ENCODE measurements around the gene DAP.
"Not testable (repeated sequence)": the region's sequence is repeated elsewhere in the genome, so short reads cannot be mapped to it uniquely, and the experiment has no call there.

DAP gene

GRCh38 chr5:10734037-10734709, 26.9 kb downstream of the DAP start:
- no peak for DNase-seq (ENCODE audit: low read depth)

DNA sequence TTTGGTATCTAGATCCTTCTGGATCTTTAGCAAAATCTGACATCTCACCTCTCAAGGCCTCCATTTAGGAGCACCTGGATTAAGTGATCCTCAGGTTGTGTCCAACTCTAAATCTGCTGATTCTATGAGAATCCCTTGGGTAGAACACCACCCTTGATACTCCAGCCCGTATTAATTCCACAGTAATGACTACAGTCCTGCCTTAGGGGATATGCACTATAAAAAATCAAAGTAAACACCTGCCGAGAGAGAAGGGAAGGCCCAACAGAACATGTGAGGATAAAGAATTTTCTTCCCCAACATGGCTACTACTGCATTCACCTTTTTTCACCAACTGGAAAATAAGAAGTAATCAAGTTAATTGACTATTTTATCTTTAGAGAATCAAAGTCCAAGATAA, 27.6 kb downstream of the DAP start:
- no peak for DNase-seq (ENCODE audit: low read depth)

DNA sequence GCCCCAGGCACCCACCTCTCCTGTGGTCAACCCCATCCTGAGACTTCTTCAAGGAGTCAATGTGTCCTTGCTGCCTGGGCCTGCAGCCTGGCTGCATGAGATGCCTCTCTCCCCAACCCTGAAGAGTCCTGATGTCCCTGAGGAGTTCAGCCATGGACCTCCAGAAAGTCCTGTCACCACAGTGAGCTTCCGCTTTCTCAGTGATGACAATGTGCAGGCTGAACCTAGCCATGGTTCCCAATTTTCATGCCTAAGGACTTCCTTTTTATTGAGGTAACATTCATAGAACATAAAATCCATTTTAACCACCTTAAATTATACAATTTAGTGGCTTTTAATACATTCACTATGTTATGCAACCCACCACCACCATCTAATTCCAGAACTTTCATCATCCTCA, 29.1 kb downstream of the DAP start:
- no peak for DNase-seq (ENCODE audit: low read depth)

DNA sequence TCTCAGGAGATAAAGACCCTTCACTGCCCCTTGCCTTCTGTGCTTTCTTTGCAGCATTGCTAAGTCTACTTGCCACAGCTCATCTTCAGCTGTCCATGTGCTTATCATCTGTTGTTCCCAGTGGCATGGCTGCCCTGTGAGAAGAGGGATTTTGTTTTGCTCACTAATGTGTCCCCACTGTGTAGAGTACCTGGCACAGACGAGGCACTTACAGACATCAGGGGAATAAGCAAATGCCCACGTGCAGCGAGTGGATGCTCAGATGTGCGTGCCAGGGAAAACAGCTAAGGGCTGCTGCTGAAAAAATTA, 31.0 kb downstream of the DAP start:
- DNase-seq (ENCODE audit: low read depth), result no peak

DNA sequence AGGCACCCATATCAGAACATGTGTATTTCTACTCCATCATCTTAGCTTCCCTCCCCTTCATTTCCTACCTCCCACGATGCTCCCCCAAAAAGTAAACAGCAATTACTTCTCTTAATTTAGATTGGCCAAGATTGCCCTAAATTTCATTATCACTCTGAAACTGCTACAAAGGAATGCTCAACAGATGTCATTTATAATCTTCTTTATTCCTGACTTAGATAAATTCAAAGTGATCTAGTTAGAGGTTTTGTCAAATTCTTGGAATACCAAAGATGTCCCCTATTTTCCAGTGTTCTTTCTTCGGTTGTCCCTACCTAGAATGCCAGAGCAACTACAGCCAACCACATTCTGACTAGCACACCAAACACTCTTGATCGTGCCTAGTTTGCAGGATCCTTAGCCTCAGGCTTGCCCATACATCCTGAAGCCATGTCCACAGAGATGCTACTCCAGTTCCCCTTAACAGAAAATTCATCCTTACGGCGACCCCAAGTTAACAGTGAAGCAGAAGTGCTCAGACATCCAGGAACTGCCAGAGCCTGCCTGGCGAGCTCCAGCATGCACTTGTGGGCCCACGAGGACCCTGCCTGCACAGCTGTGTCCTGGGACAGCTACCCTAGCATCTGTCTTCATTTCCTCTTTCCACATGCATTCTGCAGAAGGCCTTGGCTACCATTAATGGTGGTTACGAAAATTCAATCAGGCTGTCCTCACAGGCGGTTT, 31.6 kb downstream of the DAP start:
- DNase-seq (ENCODE audit: low read depth), result no peak

- DNase-seq (ENCODE audit: low read depth), result no peak
Measured at GRCh38 chr5:10728679-10729078, 32.4 kb downstream of the DAP start.

DNA sequence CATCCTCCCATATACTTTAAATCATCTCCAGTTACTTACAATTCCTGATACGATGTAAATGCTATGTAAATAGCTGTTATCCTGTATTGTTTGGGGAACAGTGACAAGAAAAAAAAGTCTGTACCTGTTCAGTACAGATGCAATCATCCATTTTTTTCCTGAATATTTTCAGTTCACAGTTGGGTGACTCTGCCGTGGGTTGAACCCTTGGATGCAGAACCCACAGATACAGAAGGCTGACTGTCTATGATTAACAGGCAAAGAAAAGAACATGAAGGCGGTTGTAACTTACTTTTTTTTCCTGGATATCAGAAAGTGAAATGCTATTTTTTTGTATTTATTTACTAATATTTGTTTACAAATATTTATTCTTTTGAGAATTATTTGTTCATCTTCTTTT, 33.2 kb downstream of the DAP start:
- DNase-seq (ENCODE audit: low read depth), result no peak

GRCh38 chr5:10726913-10727517, 34.0 kb downstream of the DAP start:
- peak; percentile 4 for DNase-seq (ENCODE audit: low read depth)

- no peak for DNase-seq (ENCODE audit: low read depth)
Measured at GRCh38 chr5:10726179-10726912, 34.7 kb downstream of the DAP start.

DNA sequence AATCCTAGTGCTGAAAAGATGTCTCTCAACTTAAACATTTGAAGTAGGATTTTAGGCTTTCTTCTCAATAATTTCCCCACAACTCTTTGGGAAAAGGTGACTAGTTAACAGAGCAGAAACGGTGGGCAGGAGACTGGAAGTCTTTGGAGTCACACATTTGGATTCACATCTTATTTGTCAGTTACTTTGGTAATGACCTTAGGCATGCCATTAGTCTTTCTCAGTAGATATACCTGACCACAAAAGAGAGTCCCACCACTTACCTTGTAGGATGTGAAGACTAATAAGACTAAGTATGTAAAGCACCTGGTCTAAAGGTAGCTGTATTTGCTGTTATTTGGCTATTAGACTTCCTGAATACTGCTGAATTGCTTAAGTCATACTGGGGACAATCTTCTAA, 35.4 kb downstream of the DAP start:
- no peak for DNase-seq (ENCODE audit: low read depth)

DNA sequence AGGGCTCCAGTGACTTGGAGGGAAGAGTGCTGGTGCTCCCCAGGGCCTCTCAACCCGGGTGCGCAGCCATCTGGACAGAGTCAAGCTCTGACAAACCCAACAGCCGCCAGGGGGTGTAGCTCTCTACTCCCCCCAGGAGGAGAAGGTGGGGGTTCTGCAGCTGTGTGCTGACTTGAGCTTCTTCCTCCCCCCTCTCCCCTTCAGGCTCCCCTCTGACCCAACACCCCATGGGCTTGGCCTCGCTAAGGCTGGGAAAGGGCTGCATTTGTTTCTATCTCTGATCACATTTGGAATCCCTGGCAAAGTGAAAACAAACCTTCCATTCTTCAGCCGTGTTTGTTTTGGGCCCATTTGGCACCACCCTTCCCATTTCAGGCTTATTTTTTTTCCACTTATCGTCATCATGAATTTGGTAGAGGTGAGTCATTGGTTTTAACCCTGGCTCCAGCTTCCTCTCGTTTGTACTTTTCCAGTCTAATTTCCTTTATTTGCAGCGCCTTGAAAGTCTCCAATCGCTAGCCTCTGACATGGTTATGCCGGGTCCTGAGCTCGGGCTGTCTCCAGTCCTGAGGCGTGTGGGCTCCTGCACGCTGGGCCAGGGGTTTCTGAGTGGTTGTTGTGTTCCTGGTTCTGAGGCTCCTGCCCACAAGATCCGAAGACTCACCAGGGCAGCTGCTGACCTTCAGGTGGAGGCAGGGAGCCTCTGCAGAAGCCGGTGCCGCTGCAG, 36.1 kb downstream of the DAP start:
- no peak for DNase-seq (ENCODE audit: low read depth)

GRCh38 chr5:10723514-10723913, 37.5 kb downstream of the DAP start:
- DNase-seq (ENCODE audit: low read depth), result no peak

DNA sequence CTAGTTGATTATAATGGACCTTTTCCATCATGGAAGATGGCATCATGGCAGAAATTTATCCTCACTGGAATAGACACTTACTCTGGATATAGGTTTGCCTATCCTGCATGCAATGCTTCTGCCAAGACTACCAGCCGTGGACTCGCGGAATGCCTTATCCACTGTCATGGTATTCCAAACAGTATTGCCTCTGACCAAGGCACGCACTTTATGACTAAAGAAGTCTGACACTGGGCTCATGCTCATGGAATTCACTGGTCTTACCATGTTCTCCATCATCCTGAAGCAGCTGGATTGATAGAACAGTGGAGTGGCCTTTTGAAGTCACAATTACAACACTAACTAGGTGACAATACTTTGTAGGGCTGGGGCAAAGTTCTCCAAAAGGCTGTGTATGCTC, 40.3 kb downstream of the DAP start:
- not testable (repeated sequence) for DNase-seq (ENCODE audit: low read depth)

GRCh38 chr5:10719965-10720364, 41.1 kb downstream of the DAP start:
- no peak for DNase-seq (ENCODE audit: low read depth)

GRCh38 chr5:10718617-10719016, 42.4 kb downstream of the DAP start:
- DNase-seq (ENCODE audit: low read depth), result not testable (repeated sequence)

DNA sequence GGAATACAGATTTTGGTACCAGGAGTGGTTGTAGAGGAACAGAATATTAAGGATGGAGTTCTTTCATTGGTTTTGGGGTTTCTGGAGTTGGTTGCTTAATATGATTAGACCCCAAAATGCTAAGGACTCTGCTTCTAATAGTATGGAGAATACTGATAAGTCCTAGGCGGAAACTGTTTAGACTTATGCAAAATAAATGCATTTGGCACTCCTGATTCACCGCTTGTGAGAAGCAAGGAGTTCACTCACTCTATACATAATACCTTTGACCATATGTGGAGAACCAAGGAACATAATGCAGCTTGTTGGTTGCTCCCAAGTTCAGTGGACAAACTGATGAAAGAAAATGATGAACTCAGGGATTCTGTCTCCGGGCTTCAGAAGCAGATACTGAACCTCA, 44.2 kb downstream of the DAP start:
- not testable (repeated sequence) for DNase-seq (ENCODE audit: low read depth)

GRCh38 chr5:10715605-10716290, 45.3 kb downstream of the DAP start:
- no peak for DNase-seq (ENCODE audit: low read depth)

GRCh38 chr5:10712574-10713366, 48.3 kb downstream of the DAP start:
- no peak for DNase-seq (ENCODE audit: low read depth)

- DNase-seq (ENCODE audit: low read depth), result no peak
Measured at GRCh38 chr5:10711562-10711961, 49.5 kb downstream of the DAP start.

GRCh38 chr5:10710513-10711128, 50.4 kb downstream of the DAP start:
- no peak for DNase-seq (ENCODE audit: low read depth)
